NCI-H2107 treated with DMSO at 0.1 percent for 48 hours (cell line): ENCODE measurements around the gene TENM4.
A peak's percentile ranks its signal among the peaks of the same experiment; 100 is the strongest.
"Not testable (repeated sequence)": the region's sequence is repeated elsewhere in the genome, so short reads cannot be mapped to it uniquely, and the experiment has no call there.

Source experiments
- DNase-seq: peaks from one replicate; lab custom pipeline; 2025; ENCODE audit not compliant: unreplicated experiment; lab: John Stamatoyannopoulos, UW

TENM4 gene

GRCh38 chr11:78653294-78653909, 787.4 kb downstream of the TENM4 start:
- no peak for DNase-seq

GRCh38 chr11:78652843-78653239, 788.0 kb downstream of the TENM4 start:
- DNase-seq, result no peak

GRCh38 chr11:78651923-78652842, 788.6 kb downstream of the TENM4 start:
- DNase-seq, result no peak

GRCh38 chr11:78651136-78651775, 789.6 kb downstream of the TENM4 start:
- no peak for DNase-seq

GRCh38 chr11:78649361-78650215, 791.2 kb downstream of the TENM4 start:
- DNase-seq, result no peak

- peak; percentile 66 for DNase-seq
Measured at GRCh38 chr11:78647986-78648875, 792.6 kb downstream of the TENM4 start.

GRCh38 chr11:78647266-78647915, 793.4 kb downstream of the TENM4 start:
- no peak for DNase-seq

- DNase-seq, result peak; percentile 79
Measured at GRCh38 chr11:78646564-78647185, 794.2 kb downstream of the TENM4 start.

GRCh38 chr11:78645226-78646202, 795.3 kb downstream of the TENM4 start:
- peak; percentile 72 for DNase-seq

- no peak for DNase-seq
Measured at GRCh38 chr11:78643676-78644056, 797.2 kb downstream of the TENM4 start.

GRCh38 chr11:78642979-78643675, 797.7 kb downstream of the TENM4 start:
- no peak for DNase-seq

- no peak for DNase-seq
Measured at GRCh38 chr11:78641541-78641940, 799.3 kb downstream of the TENM4 start.

- DNase-seq, result no peak
Measured at GRCh38 chr11:78638704-78639380, 802.0 kb downstream of the TENM4 start.

GRCh38 chr11:78637527-78637926, 803.3 kb downstream of the TENM4 start:
- not testable (repeated sequence) for DNase-seq

GRCh38 chr11:78635814-78636506, 804.9 kb downstream of the TENM4 start:
- no peak for DNase-seq
